Endothelial cell of umbilical vein (primary cell): ENCODE data around the gene TBX15. TPM values are rescaled to one million over a fixed set of nuclear protein-coding genes. Genes with fewer than 3 reads are reported as not detected.

Experiments
- BruUV-seq: library from RNA; stranded (reverse); fragments of 400-500 nt; replicated peaks from 2 replicates; lab custom pipeline; 2021; lab: Mats Ljungman, UMichigan
- CTCF ChIA-PET: fragments of 300-600, 350-600 bp; sonication (Branson Sonifier 250); formaldehyde crosslinking; loops from one replicate; lab custom pipeline; 2021; ENCODE audit warnings: antibody characterized with exemption, inconsistent platforms; lab: Charles Lee
- POLR2A ChIA-PET: fragments of 300-600, 350-600 bp; sonication (Branson Sonifier 250); formaldehyde crosslinking; loops from one replicate; lab custom pipeline; 2021; ENCODE audit warnings: antibody characterized with exemption, inconsistent platforms; lab: Charles Lee
- DNase-seq: peaks from one replicate; pipeline ENCODE4 v3.0.0-alpha.2; 2011; ENCODE audit warnings: low read depth, low spot score
- FAIRE-seq: peaks from 2 replicates; lab custom pipeline; 2011; peaks lifted over from hg19 to GRCh38; lab: Jason Lieb, UNC
- H2AFZ ChIP-seq: 2 replicates; pipeline ENCODE4 v1.6.0; 2012; ENCODE audit warnings: low read depth, low read length, control low read depth, inconsistent platforms
- H3K27ac ChIP-seq: 2 replicates; pipeline ENCODE4 v1.5.1; 2011; ENCODE audit warnings: low read depth, mild to moderate bottlenecking, control low read depth, low read length, moderate library complexity; ENCODE audit not compliant: insufficient read depth
- H3K27me3 ChIP-seq, 2 experiments: 2 replicates each; pipeline versions ENCODE4 v1.6.0 to v1.6.1; 2011; ENCODE audit warnings: low read length in 2 of 2, mixed read lengths in 1 of 2; ENCODE audit not compliant: control insufficient read depth in 2 of 2, insufficient read depth in 2 of 2
- H3K36me3 ChIP-seq, 2 experiments: 2 replicates in 1 of 2; 3 replicates in 1 of 2; pipeline ENCODE4 v1.5.1; 2011; ENCODE audit warnings: low read length in 2 of 2, mild to moderate bottlenecking in 1 of 2, moderate library complexity in 1 of 2; ENCODE audit not compliant: control insufficient read depth in 2 of 2, insufficient read depth in 2 of 2; ENCODE audit errors: extremely low read depth in 1 of 2
- H3K4me1 ChIP-seq: 3 replicates; pipeline ENCODE4 v1.5.1; 2011; ENCODE audit warnings: mild to moderate bottlenecking, low read length; ENCODE audit not compliant: control insufficient read depth, insufficient read depth; ENCODE audit errors: extremely low read depth
- H3K4me2 ChIP-seq: 2 replicates; pipeline ENCODE4 v1.6.1; 2011; ENCODE audit warnings: low read length, control low read depth, mixed read lengths; ENCODE audit not compliant: insufficient read depth
- H3K4me3 ChIP-seq, 3 experiments: fragments of 200-600 bp in 1 of 3; sonication (generic), shearing (Covaris generic) in 1 of 3; replicated peaks in 1 of 3; 2 replicates each; pipeline ENCODE4 v1.5.1; 2011 to 2016; ENCODE audit warnings: control low read depth in 3 of 3, low read length in 3 of 3, mild to moderate bottlenecking in 2 of 3, inconsistent platforms in 1 of 3, low read depth in 1 of 3, moderate library complexity in 1 of 3; ENCODE audit not compliant: insufficient read depth in 1 of 3
- H3K79me2 ChIP-seq: 2 replicates; pipeline ENCODE4 v1.6.0; 2012; ENCODE audit warnings: low read length, inconsistent platforms; ENCODE audit not compliant: control insufficient read depth, insufficient read depth
- H3K9ac ChIP-seq: replicated peaks from 2 replicates; pipeline ENCODE3; 2011; ENCODE audit warnings: low read length, control low read depth; ENCODE audit not compliant: insufficient read depth; ENCODE audit errors: extremely low read depth
- H3K9me1 ChIP-seq: replicated peaks from 3 replicates; pipeline ENCODE4 v1.6.0; 2011; ENCODE audit warnings: mild to moderate bottlenecking, low read length; ENCODE audit not compliant: control insufficient read depth, insufficient read depth; ENCODE audit errors: extremely low read depth
- H3K9me3 ChIP-seq: replicated peaks from 2 replicates; pipeline ENCODE4 v1.5.1; 2012; ENCODE audit warnings: low read length, inconsistent platforms; ENCODE audit not compliant: control insufficient read depth, insufficient read depth
- H4K20me1 ChIP-seq: replicated peaks from 2 replicates; pipeline ENCODE3; 2011; ENCODE audit warnings: mild to moderate bottlenecking, low read length; ENCODE audit not compliant: control insufficient read depth, insufficient read depth; ENCODE audit errors: extremely low read depth
- CTCF ChIP-seq, 2 donors: IDR thresholded peaks; 1 replicate in 1 of 2; 2 replicates in 1 of 2; pipeline ENCODE4 v1.5.1; 2011; ENCODE audit warnings: low read length in 2 of 2, mild to moderate bottlenecking in 2 of 2, moderate library complexity in 2 of 2, control low read depth in 1 of 2, inconsistent platforms in 1 of 2, low read depth in 1 of 2; ENCODE audit not compliant: insufficient read depth in 1 of 2; ENCODE audit errors: extremely low read depth in 1 of 2
- EZH2 ChIP-seq: IDR thresholded peaks from 2 replicates; pipeline ENCODE4 v1.6.1; 2012; ENCODE audit warnings: borderline replicate concordance, low read depth, mild to moderate bottlenecking, moderate library complexity, low read length, inconsistent platforms; ENCODE audit not compliant: severe bottlenecking
- FOS ChIP-seq: IDR thresholded peaks from 2 replicates; pipeline ENCODE4 v1.6.1; 2011; ENCODE audit warnings: mild to moderate bottlenecking, low read length, moderate library complexity, borderline replicate concordance; ENCODE audit not compliant: insufficient read depth
- GATA2 ChIP-seq: IDR thresholded peaks from 2 replicates; pipeline ENCODE4 v1.7.0; 2011; ENCODE audit warnings: low read depth, mild to moderate bottlenecking, moderate library complexity, mixed read lengths, low read length; ENCODE audit not compliant: insufficient read length, insufficient read depth
- JUN ChIP-seq: IDR thresholded peaks from 2 replicates; pipeline ENCODE4 v1.6.1; 2011; ENCODE audit warnings: borderline replicate concordance, low read depth; ENCODE audit not compliant: insufficient read length, insufficient read depth
- MAX ChIP-seq: IDR thresholded peaks from 2 replicates; pipeline ENCODE4 v1.6.1; 2011; ENCODE audit not compliant: insufficient read depth, insufficient read length
- MYC ChIP-seq: IDR thresholded peaks from one replicate; pipeline ENCODE4 v1.6.1; 2011; ENCODE audit warnings: mild to moderate bottlenecking, low read depth, low read length
- POLR2A ChIP-seq: IDR thresholded peaks from 2 replicates; pipeline ENCODE4 v1.6.1; 2012; ENCODE audit warnings: low read depth, mild to moderate bottlenecking, control low read depth, low read length
- POLR2AphosphoS5 ChIP-seq: IDR thresholded peaks from 2 replicates; pipeline ENCODE4 v1.6.1; 2012; ENCODE audit warnings: low read depth, mild to moderate bottlenecking, control low read depth, low read length, moderate library complexity; ENCODE audit not compliant: insufficient read depth
- dilution Hi-C: fragments of 300-500 bp; cut with MboI; formaldehyde crosslinking; loops from one replicate; pipeline ENCODE4 v1.15.0; 2019; ENCODE audit warnings: low sequenced_read_pairs; ENCODE audit not compliant: extremely low pct_ligation_motif_present
- intact Hi-C: fragments of 100-400 bp; cut with micrococcal nuclease; formaldehyde crosslinking; loops from one replicate; pipeline ENCODE4 v1.10.0; 2022
- polyA plus RNA-seq, 4 experiments: library from polyadenylated mRNA; depleted of rRNA in 3 of 4; stranded (reverse) in 3 of 4; unstranded in 1 of 4; fragments of >200 nt; gene quantifications; 2 replicates each; pipeline versions ENCODE4 v1.2.1 to v1.2.3, GENCODE V29; 2011 to 2012; ENCODE audit warnings: missing spikeins in 1 of 4
- total RNA-seq: library from RNA; stranded (reverse); gene quantifications from 2 replicates; pipeline ENCODE4 v1.2.3, GENCODE V29; 2021

The TBX15 gene
- total and polyA plus RNA-seq, 2 donors (not counting 3 experiments of a cell fraction or from before 2014, with no cell fraction given): 0.01 TPM; not detected in 1

- H3K27me3 ChIP-seq: no peaks in the 10 kb centered on the region
- dilution Hi-C loops: no loop called here
- no peaks in the 10 kb centered on the region for H3K36me3 ChIP-seq
- H4K20me1 ChIP-seq: no peaks in the 10 kb centered on the region
- H3K4me1 ChIP-seq: no peaks in the 10 kb centered on the region
- no peak overlapping the region for H2AFZ ChIP-seq
- H3K79me2 ChIP-seq: no peaks in the 10 kb centered on the region
- no peak for DNase-seq
- TF ChIP-seq FOS (no peak), MAX (no peak), POLR2A (no peak), MYC (no peak), POLR2AphosphoS5 (no peak), CTCF (IDR thresholded peaks at IDR 0.05; ENCODE audit: extremely low read depth in 1 of 2, insufficient read depth in 1 of 2, low read depth in 1 of 2, low read length in 2 of 2) (no peak), JUN (no peak), EZH2 (no peak), GATA2 (no peak)
- FAIRE-seq: no peak
- ChIA-PET POLR2A (no interaction called here), CTCF (no interaction called here)
- H3K4me3 ChIP-seq: no peak overlapping the region
- no peaks in the 10 kb centered on the region for H3K9me1 ChIP-seq
- H3K9me3 ChIP-seq: peaks cover 2% of the 10 kb centered on the region
- H3K9ac ChIP-seq: no peak overlapping the region
- no TSS peak for BruUV-seq
- intact Hi-C loops: no loop called here
- H3K4me2 ChIP-seq: no peak overlapping the region
- H3K27ac ChIP-seq: no peak overlapping the region
Observed at GRCh38 chr1:118878661-118879060, 109.5 kb downstream of the TBX15 start.
